WTC11 (cell line): ENCODE data around the gene KCNK4.

Source experiments
- CREB1 ChIP-seq: sonication (generic); formaldehyde crosslinking; IDR thresholded peaks from 2 replicates; pipeline ENCODE4 v1.8.0; 2023; ENCODE audit warnings: mild to moderate bottlenecking, missing genetic modification reagents
- FOXP1 ChIP-seq: sonication (generic); formaldehyde crosslinking; IDR thresholded peaks from 2 replicates; pipeline ENCODE4 v1.8.0; 2022; ENCODE audit warnings: missing genetic modification reagents, mild to moderate bottlenecking, moderate library complexity, borderline replicate concordance
- IRF2 ChIP-seq: sonication (generic); formaldehyde crosslinking; IDR thresholded peaks from 2 replicates; pipeline ENCODE4 v1.8.0; 2022; ENCODE audit warnings: low read depth, missing genetic modification reagents, borderline replicate concordance
- JUN ChIP-seq: sonication (generic); formaldehyde crosslinking; IDR thresholded peaks from 2 replicates; pipeline ENCODE4 v1.8.0; 2023; ENCODE audit warnings: mild to moderate bottlenecking, missing genetic modification reagents
- TEAD4 ChIP-seq: sonication (generic); formaldehyde crosslinking; IDR thresholded peaks from 2 replicates; pipeline ENCODE4 v1.8.0; 2022; ENCODE audit warnings: mild to moderate bottlenecking, missing genetic modification reagents
- TF ChIP-seq, protein P1 (sequence below): fragments of 200-600 bp; IDR thresholded peaks from 2 replicates; pipeline ENCODE4 v1.8.0; 2022; ENCODE audit warnings: antibody characterized with exemption

DNA sequence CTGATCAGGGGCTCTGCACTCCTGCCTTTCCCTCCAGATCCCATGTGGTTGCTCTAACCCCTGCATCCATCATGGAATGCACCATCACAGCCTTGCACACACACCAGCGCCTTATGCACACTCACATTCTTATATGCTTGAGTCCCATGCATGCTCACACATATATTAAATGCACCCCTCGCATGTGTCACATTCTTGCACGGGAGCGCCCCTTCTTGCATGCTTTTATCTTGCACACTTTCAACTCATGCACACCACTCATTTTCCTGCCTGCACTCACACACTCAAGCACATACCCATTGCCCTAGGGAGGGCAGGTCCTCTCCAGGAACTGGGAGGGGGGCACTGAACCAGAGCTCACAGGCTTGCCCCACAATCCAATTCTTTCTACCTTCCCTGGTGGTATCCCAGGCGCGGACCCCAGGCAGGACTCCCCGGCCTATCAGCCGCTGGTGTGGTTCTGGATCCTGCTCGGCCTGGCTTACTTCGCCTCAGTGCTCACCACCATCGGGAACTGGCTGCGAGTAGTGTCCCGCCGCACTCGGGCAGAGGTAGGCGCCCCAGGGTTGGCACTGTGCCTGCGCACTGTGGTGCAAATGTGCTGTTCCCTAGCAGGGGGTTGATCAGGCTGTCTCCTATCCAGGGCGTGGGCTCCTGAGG, 6.7 kb downstream of the KCNK4 start:
- TF ChIP-seq, protein P1, sequence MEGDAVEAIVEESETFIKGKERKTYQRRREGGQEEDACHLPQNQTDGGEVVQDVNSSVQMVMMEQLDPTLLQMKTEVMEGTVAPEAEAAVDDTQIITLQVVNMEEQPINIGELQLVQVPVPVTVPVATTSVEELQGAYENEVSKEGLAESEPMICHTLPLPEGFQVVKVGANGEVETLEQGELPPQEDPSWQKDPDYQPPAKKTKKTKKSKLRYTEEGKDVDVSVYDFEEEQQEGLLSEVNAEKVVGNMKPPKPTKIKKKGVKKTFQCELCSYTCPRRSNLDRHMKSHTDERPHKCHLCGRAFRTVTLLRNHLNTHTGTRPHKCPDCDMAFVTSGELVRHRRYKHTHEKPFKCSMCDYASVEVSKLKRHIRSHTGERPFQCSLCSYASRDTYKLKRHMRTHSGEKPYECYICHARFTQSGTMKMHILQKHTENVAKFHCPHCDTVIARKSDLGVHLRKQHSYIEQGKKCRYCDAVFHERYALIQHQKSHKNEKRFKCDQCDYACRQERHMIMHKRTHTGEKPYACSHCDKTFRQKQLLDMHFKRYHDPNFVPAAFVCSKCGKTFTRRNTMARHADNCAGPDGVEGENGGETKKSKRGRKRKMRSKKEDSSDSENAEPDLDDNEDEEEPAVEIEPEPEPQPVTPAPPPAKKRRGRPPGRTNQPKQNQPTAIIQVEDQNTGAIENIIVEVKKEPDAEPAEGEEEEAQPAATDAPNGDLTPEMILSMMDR: no peak
- TF ChIP-seq IRF2 (CRISPR knock-in tag) (no peak), JUN (CRISPR knock-in tag) (no peak), FOXP1 (no peak), CREB1 (CRISPR knock-in tag) (no peak), TEAD4 (no peak)
